BE2C (cell line): Measurements from ENCODE around the gene ABHD16B.
"Not testable (repeated sequence)": the region's sequence is repeated elsewhere in the genome, so short reads cannot be mapped to it uniquely, and the experiment has no call there.

ENCODE experiments used
- DNase-seq: peaks from one replicate; pipeline ENCODE4 v3.0.0-alpha.2; 2020
- H3K27me3 ChIP-seq: fragments of 250-450 bp; sonication (Bioruptor Pico); 2 replicates; pipeline ENCODE4 v1.5.1; 2020; ENCODE audit warnings: mild to moderate bottlenecking
- H3K36me3 ChIP-seq: fragments of 250-450 bp; sonication (Bioruptor Pico); 2 replicates; pipeline ENCODE4 v1.5.1; 2020; ENCODE audit warnings: mild to moderate bottlenecking
- H3K4me1 ChIP-seq: fragments of 250-450 bp; sonication (Bioruptor Pico); 2 replicates; pipeline ENCODE4 v1.5.1; 2020
- H3K4me3 ChIP-seq: 2 replicates; pipeline ENCODE4 v1.5.1; 2011; ENCODE audit warnings: low read depth, low read length
- H3K9me3 ChIP-seq: fragments of 250-450 bp; sonication (Bioruptor Pico); 2 replicates; pipeline ENCODE4 v1.5.1; 2020
- CTCF ChIP-seq: IDR thresholded peaks from 2 replicates; pipeline ENCODE4 v1.5.1; 2012; ENCODE audit warnings: mild to moderate bottlenecking, low read depth, low read length

Gene ABHD16B

GRCh38 chr20:63868264-63868663 lies 7.0 kb downstream of the ABHD16B start:
- DNase-seq, result no peak
- H3K4me3 ChIP-seq, result no peak overlapping the region
- TF ChIP-seq CTCF, result no peak
- H3K4me1 ChIP-seq, result no peaks in the 10 kb centered on the region
- H3K36me3 ChIP-seq, result peaks cover 37% of the 10 kb centered on the region
- H3K27me3 ChIP-seq, result no peaks in the 10 kb centered on the region
- no peaks in the 10 kb centered on the region for H3K9me3 ChIP-seq

GRCh38 chr20:63873477-63873971 lies 12.2 kb downstream of the ABHD16B start:
- Histone ChIP-seq H3K4me3 (no peak overlapping the region), H3K4me1 (no peaks in the 10 kb centered on the region), H3K27me3 (no peaks in the 10 kb centered on the region), H3K36me3 (peaks cover 73% of the 10 kb centered on the region), H3K9me3 (no peaks in the 10 kb centered on the region)
- no peak for DNase-seq
- TF ChIP-seq CTCF, result no peak

GRCh38 chr20:63874241-63874640 lies 12.9 kb downstream of the ABHD16B start:
- peaks cover 73% of the 10 kb centered on the region for H3K36me3 ChIP-seq
- not testable (repeated sequence) for H3K9me3 ChIP-seq, H3K4me3 ChIP-seq, H3K27me3 ChIP-seq, DNase-seq, H3K4me1 ChIP-seq

- Histone ChIP-seq H3K27me3 (no peaks in the 10 kb centered on the region), H3K4me1 (no peaks in the 10 kb centered on the region), H3K4me3 (no peak overlapping the region), H3K9me3 (no peaks in the 10 kb centered on the region), H3K36me3 (peaks cover 61% of the 10 kb centered on the region)
- DNase-seq, result no peak
- no peak for TF ChIP-seq CTCF
These were observed 15.3 kb downstream of the ABHD16B start for GRCh38 chr20:63876489-63877036.

GRCh38 chr20:63877755-63878470 lies 16.6 kb downstream of the ABHD16B start:
- Histone ChIP-seq H3K36me3 (peaks cover 57% of the 10 kb centered on the region), H3K27me3 (no peaks in the 10 kb centered on the region), H3K4me1 (no peaks in the 10 kb centered on the region), H3K4me3 (no peak overlapping the region), H3K9me3 (no peaks in the 10 kb centered on the region)
- TF ChIP-seq CTCF, result no peak
- DNase-seq, result no peak

GRCh38 chr20:63878899-63879663 lies 17.8 kb downstream of the ABHD16B start:
- Histone ChIP-seq H3K4me3 (no peak overlapping the region), H3K36me3 (peaks cover 60% of the 10 kb centered on the region), H3K27me3 (no peaks in the 10 kb centered on the region), H3K9me3 (no peaks in the 10 kb centered on the region), H3K4me1 (no peaks in the 10 kb centered on the region)
- no peak for TF ChIP-seq CTCF
- no peak for DNase-seq

- DNase-seq, H3K4me1 ChIP-seq, H3K9me3 ChIP-seq, H3K27me3 ChIP-seq, H3K4me3 ChIP-seq: not testable (repeated sequence)
- peaks cover 62% of the 10 kb centered on the region for H3K36me3 ChIP-seq
These were observed 19.6 kb downstream of the ABHD16B start for GRCh38 chr20:63880901-63881300.
